ENCODE results near the gene RPIA.

RPIA gene

GRCh38 chr2:88709181-88709631 is 17.7 kb downstream of the RPIA start:
- no peak overlapping the region for H3K27ac ChIP-seq (ENCODE audit: insufficient read depth in 1 of 2, low read depth in 1 of 2, low read length in 2 of 2, poor library complexity in 1 of 2, severe bottlenecking in 2 of 2)
- H3K27me3 ChIP-seq (replicated peaks in 2 of 5; ENCODE audit: control insufficient read depth in 4 of 5, insufficient read depth in 5 of 5, low read length in 4 of 5) = no peaks in the 10 kb centered on the region
- no peak for DNase-seq
- no peak overlapping the region for H3K4me3 ChIP-seq (ENCODE audit: control insufficient read depth in 1 of 7, extremely low read depth in 1 of 7, insufficient read depth in 4 of 7, low read depth in 2 of 7, low read length in 6 of 7)
- H3K4me1 ChIP-seq (ENCODE audit: control extremely low read depth in 1 of 4, control insufficient read depth in 4 of 4, insufficient read depth in 4 of 4, low read length in 3 of 4) = no peaks in the 10 kb centered on the region
- no CpG with 5 or more reads among the region's 4 CpGs for WGBS (ENCODE audit: insufficient coverage)
- H3K9me3 ChIP-seq (ENCODE audit: control extremely low read depth in 1 of 5, control insufficient read depth in 4 of 5, insufficient read depth in 2 of 5, low read depth in 1 of 5, low read length in 4 of 5) = peaks cover 0 to 7% (median under 1%) of the 10 kb centered on the region in 5 experiments
- CTCF ChIA-PET = interaction anchor here (1.4 kb wide), 1 partner anchor 12 kb away, joined by 4 read pairs; no protein-coding TSS in a partner anchor
- peaks cover 1 to 6% (median 5%) of the 10 kb centered on the region in 4 experiments for H3K36me3 ChIP-seq (ENCODE audit: control insufficient read depth in 4 of 4, insufficient read depth in 4 of 4, low read length in 3 of 4)
- POLR2A ChIA-PET = no interaction called here

DNA sequence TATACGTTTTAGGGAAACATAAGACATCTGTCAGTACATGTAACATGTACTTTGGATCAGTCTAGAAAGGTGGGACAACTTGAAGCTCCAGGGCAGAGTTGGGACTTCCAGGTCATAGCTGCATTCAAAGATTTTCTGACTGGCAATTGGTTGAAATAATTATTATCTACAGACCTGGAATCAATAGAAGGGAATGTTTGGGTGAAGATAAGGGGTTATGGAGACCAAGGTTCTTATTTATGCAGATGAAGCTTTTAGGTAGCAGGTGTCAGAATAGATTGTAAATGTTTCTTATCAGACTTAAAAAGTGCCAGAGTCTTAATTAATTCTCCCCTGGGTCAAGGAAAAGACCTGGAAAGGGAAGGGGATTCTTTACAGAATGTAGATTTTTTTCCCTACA is 19.8 kb downstream of the RPIA start:
- WGBS (ENCODE audit: insufficient coverage) = 100% methylated on average over 1 of the region's 1 CpG
- H3K4me3 ChIP-seq (ENCODE audit: control insufficient read depth in 1 of 7, extremely low read depth in 1 of 7, insufficient read depth in 4 of 7, low read depth in 2 of 7, low read length in 6 of 7) = no peak overlapping the region
- DNase-seq = no peak
- H3K27me3 ChIP-seq (replicated peaks in 2 of 5; ENCODE audit: control insufficient read depth in 4 of 5, insufficient read depth in 5 of 5, low read length in 4 of 5) = no peaks in the 10 kb centered on the region
- H3K4me1 ChIP-seq (ENCODE audit: control extremely low read depth in 1 of 4, control insufficient read depth in 4 of 4, insufficient read depth in 4 of 4, low read length in 3 of 4) = no peaks in the 10 kb centered on the region
- H3K27ac ChIP-seq (ENCODE audit: insufficient read depth in 1 of 2, low read depth in 1 of 2, low read length in 2 of 2, poor library complexity in 1 of 2, severe bottlenecking in 2 of 2) = no peak overlapping the region
- ChIA-PET CTCF (interaction anchor here (1.0 to 1.9 kb wide), 3 partner anchors 9 to 17 kb away, joined by 3 to 10 read pairs (median 5); no protein-coding TSS in a partner anchor), POLR2A (no interaction called here)
- H3K36me3 ChIP-seq (ENCODE audit: control insufficient read depth in 4 of 4, insufficient read depth in 4 of 4, low read length in 3 of 4) = peaks cover 0 to 11% (median under 1%) of the 10 kb centered on the region in 4 experiments
- H3K9me3 ChIP-seq (ENCODE audit: control extremely low read depth in 1 of 5, control insufficient read depth in 4 of 5, insufficient read depth in 2 of 5, low read depth in 1 of 5, low read length in 4 of 5) = peaks cover 0 to 1% (median 0%) of the 10 kb centered on the region in 5 experiments

GRCh38 chr2:88711897-88712296 is 20.4 kb downstream of the RPIA start:
- peaks cover 0 to 12% (median 2%) of the 10 kb centered on the region in 4 experiments for H3K36me3 ChIP-seq (ENCODE audit: control insufficient read depth in 4 of 4, insufficient read depth in 4 of 4, low read length in 3 of 4)
- H3K4me1 ChIP-seq (ENCODE audit: control extremely low read depth in 1 of 4, control insufficient read depth in 4 of 4, insufficient read depth in 4 of 4, low read length in 3 of 4) = no peaks in the 10 kb centered on the region
- H3K4me3 ChIP-seq (ENCODE audit: control insufficient read depth in 1 of 7, extremely low read depth in 1 of 7, insufficient read depth in 4 of 7, low read depth in 2 of 7, low read length in 6 of 7) = no peak overlapping the region
- peaks cover 0 to 2% (median 0%) of the 10 kb centered on the region in 5 experiments for H3K9me3 ChIP-seq (ENCODE audit: control extremely low read depth in 1 of 5, control insufficient read depth in 4 of 5, insufficient read depth in 2 of 5, low read depth in 1 of 5, low read length in 4 of 5)
- POLR2A ChIA-PET = no interaction called here
- H3K27me3 ChIP-seq (replicated peaks in 2 of 5; ENCODE audit: control insufficient read depth in 4 of 5, insufficient read depth in 5 of 5, low read length in 4 of 5) = no peaks in the 10 kb centered on the region
- CTCF ChIA-PET = interaction anchor here (1.9 kb wide), 1 partner anchor 14 kb away, joined by 10 read pairs; no protein-coding TSS in a partner anchor
- WGBS (ENCODE audit: insufficient coverage) = 100% methylated on average over 1 of the region's 1 CpG
- no peak overlapping the region for H3K27ac ChIP-seq (ENCODE audit: insufficient read depth in 1 of 2, low read depth in 1 of 2, low read length in 2 of 2, poor library complexity in 1 of 2, severe bottlenecking in 2 of 2)
- DNase-seq = no peak

DNA sequence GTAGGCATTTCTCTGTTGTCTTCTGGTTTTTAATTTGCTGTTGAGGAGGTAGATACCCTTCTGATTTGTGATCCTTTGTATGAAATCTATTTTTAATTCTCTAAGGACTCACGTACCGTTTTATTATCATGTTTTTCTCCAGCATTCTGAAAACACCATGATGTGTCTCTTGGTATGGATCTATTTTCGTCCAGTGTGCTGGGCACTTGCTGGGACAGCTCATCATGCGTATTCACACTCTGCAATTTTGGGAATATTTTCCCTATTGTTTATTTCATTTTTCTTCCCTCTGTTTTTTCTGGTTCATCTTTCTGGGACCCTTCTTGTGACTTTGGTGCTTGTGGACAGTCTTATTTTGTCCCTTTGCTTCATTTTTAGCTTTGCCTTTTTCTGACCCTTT is 21.9 kb downstream of the RPIA start:
- WGBS (ENCODE audit: insufficient coverage) = 100% methylated on average over 3 of the region's 4 CpGs
- no peak for DNase-seq
- Histone ChIP-seq H3K9me3 (ENCODE audit: control extremely low read depth in 1 of 5, control insufficient read depth in 4 of 5, insufficient read depth in 2 of 5, low read depth in 1 of 5, low read length in 4 of 5) (peaks cover 0 to 13% (median 0%) of the 10 kb centered on the region in 5 experiments), H3K4me1 (ENCODE audit: control extremely low read depth in 1 of 4, control insufficient read depth in 4 of 4, insufficient read depth in 4 of 4, low read length in 3 of 4) (no peaks in the 10 kb centered on the region), H3K36me3 (ENCODE audit: control insufficient read depth in 4 of 4, insufficient read depth in 4 of 4, low read length in 3 of 4) (peaks cover 0 to 12% (median 6%) of the 10 kb centered on the region in 4 experiments), H3K27me3 (replicated peaks in 2 of 5; ENCODE audit: control insufficient read depth in 4 of 5, insufficient read depth in 5 of 5, low read length in 4 of 5) (no peaks in the 10 kb centered on the region), H3K4me3 (ENCODE audit: control insufficient read depth in 1 of 7, extremely low read depth in 1 of 7, insufficient read depth in 4 of 7, low read depth in 2 of 7, low read length in 6 of 7) (no peak overlapping the region), H3K27ac (ENCODE audit: insufficient read depth in 1 of 2, low read depth in 1 of 2, low read length in 2 of 2, poor library complexity in 1 of 2, severe bottlenecking in 2 of 2) (no peak overlapping the region)
- ChIA-PET POLR2A (no interaction called here), CTCF (interaction anchor here (1.1 kb wide), 1 partner anchor 24 kb away, joined by 3 read pairs; no protein-coding TSS in a partner anchor)

DNA sequence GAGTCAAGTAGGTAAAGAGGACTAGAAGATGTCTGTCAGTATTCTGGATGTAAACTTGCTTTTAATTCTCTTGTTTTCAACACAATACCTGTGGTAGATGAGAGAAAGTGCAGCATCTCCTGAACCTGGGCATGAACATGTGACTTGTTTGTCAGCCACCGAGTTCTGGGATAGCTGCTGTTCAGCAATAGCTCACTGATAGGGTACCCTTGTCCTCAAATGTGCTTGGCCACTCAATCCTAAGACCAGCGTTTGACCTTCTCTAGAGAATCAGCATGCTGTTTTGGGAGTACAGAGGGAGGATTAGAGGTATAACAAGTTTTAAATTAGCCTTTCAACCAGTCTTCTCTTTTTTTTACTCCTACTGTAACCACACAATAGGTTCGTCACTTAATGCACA is 23.2 kb downstream of the RPIA start:
- ChIA-PET CTCF (interaction anchor here (1.1 kb wide), 1 partner anchor 23 kb away, joined by 3 read pairs; no protein-coding TSS in a partner anchor), POLR2A (no interaction called here)
- no peak overlapping the region for H3K27ac ChIP-seq (ENCODE audit: insufficient read depth in 1 of 2, low read depth in 1 of 2, low read length in 2 of 2, poor library complexity in 1 of 2, severe bottlenecking in 2 of 2)
- H3K4me1 ChIP-seq (ENCODE audit: control extremely low read depth in 1 of 4, control insufficient read depth in 4 of 4, insufficient read depth in 4 of 4, low read length in 3 of 4) = no peaks in the 10 kb centered on the region
- H3K4me3 ChIP-seq (ENCODE audit: control insufficient read depth in 1 of 7, extremely low read depth in 1 of 7, insufficient read depth in 4 of 7, low read depth in 2 of 7, low read length in 6 of 7) = no peak overlapping the region
- peaks cover 0 to 12% (median 6%) of the 10 kb centered on the region in 4 experiments for H3K36me3 ChIP-seq (ENCODE audit: control insufficient read depth in 4 of 4, insufficient read depth in 4 of 4, low read length in 3 of 4)
- H3K9me3 ChIP-seq (ENCODE audit: control extremely low read depth in 1 of 5, control insufficient read depth in 4 of 5, insufficient read depth in 2 of 5, low read depth in 1 of 5, low read length in 4 of 5) = peaks cover 0 to 18% (median 0%) of the 10 kb centered on the region in 5 experiments
- no peak for DNase-seq
- 94% methylated on average over 2 of the region's 3 CpGs for WGBS (ENCODE audit: insufficient coverage)
- no peaks in the 10 kb centered on the region for H3K27me3 ChIP-seq (replicated peaks in 2 of 5; ENCODE audit: control insufficient read depth in 4 of 5, insufficient read depth in 5 of 5, low read length in 4 of 5)

DNA sequence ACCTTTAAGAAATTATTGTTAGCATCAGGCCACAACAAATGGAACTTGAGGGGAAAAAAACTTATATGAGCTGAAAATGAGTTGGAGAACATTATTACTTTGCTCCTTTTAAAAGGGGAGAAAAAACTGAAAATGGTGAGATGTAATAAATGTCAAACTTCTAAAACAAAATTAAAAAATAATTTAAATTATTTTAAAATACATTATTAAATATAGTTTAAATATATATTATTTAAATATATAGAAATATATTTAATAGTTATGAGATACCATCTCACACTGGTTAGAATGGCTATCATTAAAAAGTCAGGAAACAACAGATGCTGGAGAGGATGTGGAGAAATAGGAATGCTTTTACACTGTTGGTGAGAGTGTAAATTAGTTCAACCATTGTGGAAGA is 28.9 kb downstream of the RPIA start:
- DNase-seq = no peak
- CTCF ChIA-PET = no interaction called here

DNA sequence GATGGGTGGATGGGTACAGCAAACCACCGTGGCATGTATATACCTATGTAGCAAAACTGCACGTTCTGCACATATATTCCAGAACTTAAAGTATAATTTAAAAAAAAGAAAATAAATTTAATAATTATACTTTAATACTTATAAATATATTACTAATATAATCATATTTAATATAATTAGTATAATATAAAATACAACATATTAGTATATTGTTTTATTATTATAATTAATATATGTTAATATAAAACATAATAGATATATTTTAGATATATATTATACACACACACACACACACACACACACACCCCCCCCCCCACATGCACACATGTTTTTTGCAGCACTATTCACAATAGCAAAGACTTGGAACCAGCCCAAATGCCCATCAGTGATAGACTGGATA is 29.8 kb downstream of the RPIA start:
- POLR2A ChIA-PET = no interaction called here
- CTCF ChIA-PET = no interaction called here
- Histone ChIP-seq H3K4me3 (ENCODE audit: control insufficient read depth in 1 of 7, extremely low read depth in 1 of 7, insufficient read depth in 4 of 7, low read depth in 2 of 7, low read length in 6 of 7) (no peak overlapping the region), H3K27me3 (replicated peaks in 2 of 5; ENCODE audit: control insufficient read depth in 4 of 5, insufficient read depth in 5 of 5, low read length in 4 of 5) (no peaks in the 10 kb centered on the region), H3K36me3 (ENCODE audit: control insufficient read depth in 4 of 4, insufficient read depth in 4 of 4, low read length in 3 of 4) (peaks cover 0 to 12% (median under 1%) of the 10 kb centered on the region in 4 experiments), H3K4me1 (ENCODE audit: control extremely low read depth in 1 of 4, control insufficient read depth in 4 of 4, insufficient read depth in 4 of 4, low read length in 3 of 4) (no peaks in the 10 kb centered on the region), H3K27ac (ENCODE audit: insufficient read depth in 1 of 2, low read depth in 1 of 2, low read length in 2 of 2, poor library complexity in 1 of 2, severe bottlenecking in 2 of 2) (no peak overlapping the region), H3K9me3 (ENCODE audit: control extremely low read depth in 1 of 5, control insufficient read depth in 4 of 5, insufficient read depth in 2 of 5, low read depth in 1 of 5, low read length in 4 of 5) (peaks cover 0 to 20% (median 3%) of the 10 kb centered on the region in 5 experiments)
- no CpG with 5 or more reads among the region's 2 CpGs for WGBS (ENCODE audit: insufficient coverage)
- DNase-seq = no peak

More for the DNA sequence above, 28.9 kb downstream of the RPIA start:
- Histone ChIP-seq H3K9me3 (ENCODE audit: control extremely low read depth in 1 of 5, control insufficient read depth in 4 of 5, insufficient read depth in 2 of 5, low read depth in 1 of 5, low read length in 4 of 5) (peaks cover 0 to 20% (median 3%) of the 10 kb centered on the region in 5 experiments), H3K4me3 (ENCODE audit: control insufficient read depth in 1 of 7, extremely low read depth in 1 of 7, insufficient read depth in 4 of 7, low read depth in 2 of 7, low read length in 6 of 7) (no peak overlapping the region), H3K36me3 (ENCODE audit: control insufficient read depth in 4 of 4, insufficient read depth in 4 of 4, low read length in 3 of 4) (peaks cover 0 to 12% (median 2%) of the 10 kb centered on the region in 4 experiments), H3K4me1 (ENCODE audit: control extremely low read depth in 1 of 4, control insufficient read depth in 4 of 4, insufficient read depth in 4 of 4, low read length in 3 of 4) (no peaks in the 10 kb centered on the region), H3K27ac (ENCODE audit: insufficient read depth in 1 of 2, low read depth in 1 of 2, low read length in 2 of 2, poor library complexity in 1 of 2, severe bottlenecking in 2 of 2) (no peak overlapping the region), H3K27me3 (replicated peaks in 2 of 5; ENCODE audit: control insufficient read depth in 4 of 5, insufficient read depth in 5 of 5, low read length in 4 of 5) (no peaks in the 10 kb centered on the region)
- POLR2A ChIA-PET = no interaction called here

Data from common myeloid progenitor, CD34-positive (primary cell).